ENCODE results near the gene TSPAN13. TPM values are rescaled to one million over a fixed set of nuclear protein-coding genes. Genes with fewer than 3 reads are reported as not detected.

TSPAN13 gene
- total and polyA plus RNA-seq, 2 of the 8 experiments (the other 6 are each of a cell fraction or from before 2014, with no cell fraction given): 15.3 to 28.1 TPM

- H3K79me2 ChIP-seq (ENCODE audit: control insufficient read depth in 1 of 2, insufficient read depth in 2 of 2, low read length in 2 of 2): no peaks in the 10 kb centered on the region
- no peaks in the 10 kb centered on the region for H4K20me1 ChIP-seq (replicated peaks in 1 of 2; ENCODE audit: control insufficient read depth in 1 of 2, insufficient read depth in 2 of 2, low read length in 2 of 2)
- FAIRE-seq (no peak), DNase-seq (ENCODE audit: low read depth in 1 of 2, low spot score in 2 of 2) (no peak)
- H3K4ac ChIP-seq (replicated peaks; ENCODE audit: insufficient read length, low read depth, low read length): no peak overlapping the region
- no peaks in the 10 kb centered on the region; a peak in 1 of 8 replicates for H3K36me3 ChIP-seq (ENCODE audit: control insufficient read depth in 2 of 4, insufficient read depth in 4 of 4, low read length in 3 of 4)
- H3K27me3 ChIP-seq (replicated peaks in 1 of 4; ENCODE audit: control insufficient read depth in 3 of 4, extremely low read depth in 1 of 4, insufficient read depth in 3 of 4, low read length in 3 of 4): no peaks in the 10 kb centered on the region
- H3K79me1 ChIP-seq (ENCODE audit: low read depth, low read length): no peaks in the 10 kb centered on the region; the same call in 1 of the 2 replicates
- H3K4me3 ChIP-seq (ENCODE audit: extremely low read depth in 1 of 4, insufficient read depth in 2 of 4, low read depth in 3 of 4, low read length in 4 of 4): no peak overlapping the region
- no peak overlapping the region for H4K91ac ChIP-seq (replicated peaks; ENCODE audit: insufficient read length, low read length)
- no peaks in the 10 kb centered on the region for H3K4me1 ChIP-seq (replicated peaks in 1 of 4; ENCODE audit: control insufficient read depth in 3 of 4, insufficient read depth in 4 of 4, low read length in 3 of 4)
- no peak overlapping the region for H2BK120ac ChIP-seq (replicated peaks; ENCODE audit: low read depth, low read length)
- H3K56ac ChIP-seq (replicated peaks; ENCODE audit: insufficient read length, low read depth, low read length): no peak overlapping the region
- CTCF ChIA-PET (ENCODE audit: partially characterized antibody): no interaction called here
- no peak for TF ChIP-seq E2F6 (IDR thresholded peaks at IDR 0.05)
- no peaks in the 10 kb centered on the region; a peak in 1 of 4 replicates for H3K9me3 ChIP-seq (ENCODE audit: insufficient read depth in 2 of 2, low read depth in 1 of 2, low read length in 1 of 2)
- H2AK5ac ChIP-seq (ENCODE audit: low read depth, low read length): no peak overlapping the region
- no peak overlapping the region for H2BK5ac ChIP-seq (ENCODE audit: low read depth, low read length)
- POLR2A ChIA-PET (ENCODE audit: partially characterized antibody): no interaction called here
- no peak overlapping the region for H3K23ac ChIP-seq (ENCODE audit: insufficient read length)
- no peak overlapping the region for H3K4me2 ChIP-seq (ENCODE audit: insufficient read depth in 1 of 2, low read depth in 2 of 2, low read length in 2 of 2)
- H2AFZ ChIP-seq (ENCODE audit: low read length): no peak overlapping the region
- no peak overlapping the region for H3K9ac ChIP-seq (replicated peaks in 1 of 4; ENCODE audit: extremely low read depth in 1 of 4, low read depth in 3 of 4, low read length in 3 of 4)
- H2BK12ac ChIP-seq (ENCODE audit: low read depth, low read length): no peak overlapping the region
- H3K23me2 ChIP-seq (ENCODE audit: low read depth, low read length): no peaks in the 10 kb centered on the region
- no peak overlapping the region for H2BK20ac ChIP-seq (ENCODE audit: low read length)
- H4K8ac ChIP-seq (ENCODE audit: extremely low read depth, insufficient read depth, low read length): no peak overlapping the region
- no peak overlapping the region for H4K5ac ChIP-seq (ENCODE audit: insufficient read length, low read depth, low read length)
- H3K18ac ChIP-seq (ENCODE audit: extremely low read depth, low read length): no peak overlapping the region
- no peak overlapping the region for H3K27ac ChIP-seq (ENCODE audit: low read depth, low read length)
- 90% methylated on average over 1 of the region's 1 CpG; no CpG with 5 or more reads in 1 of the 2 experiments for WGBS, 2 experiments (ENCODE audit: extremely low coverage in 1 of 2, insufficient coverage in 1 of 2, insufficient read length in 1 of 2, insufficient replicate concordance in 2 of 2, low coverage in 1 of 2, low lambda C conversion rate in 2 of 2, missing lambda C conversion rate in 1 of 2)
- H2BK15ac ChIP-seq (ENCODE audit: low read length): no peak overlapping the region
- no peak overlapping the region for H3K14ac ChIP-seq (ENCODE audit: insufficient read length)
Measured at GRCh38 chr7:16785321-16785720, 31.8 kb downstream of the TSPAN13 start.
